ENCODE measurements around the gene P2RY11. TPM values are rescaled to one million over a fixed set of nuclear protein-coding genes. Genes with fewer than 3 reads are reported as not detected.

P2RY11 gene
- total and polyA plus RNA-seq, 7 donors = 4.0 to 18.5 (median 12.7) TPM

GRCh38 chr19:10144361-10144760, 32.9 kb downstream of the P2RY11 start:
- Histone ChIP-seq H3K36me3 (ENCODE audit: insufficient read depth in 1 of 2, low read depth in 1 of 2) (peaks cover 5 to 93% of the 10 kb centered on the region in 2 donors), H3K27me3 (ENCODE audit: insufficient read depth in 3 of 3, low read length in 2 of 3) (no peaks in the 10 kb centered on the region), H3K4me1 (no peaks in the 10 kb centered on the region), H3K27ac (no peak overlapping the region), H3K9me3 (no peaks in the 10 kb centered on the region), H3K4me3 (no peak overlapping the region)
- 86 to 87% (median 87%) methylated on average over 10 of the region's 10 CpGs for WGBS, 3 donors
- no peak for ATAC-seq
- no peak for TF ChIP-seq CTCF (IDR thresholded peaks at IDR 0.05)
- intact Hi-C loops (cut with DNase I) = no loop called here
- no peak for DNase-seq

DNA sequence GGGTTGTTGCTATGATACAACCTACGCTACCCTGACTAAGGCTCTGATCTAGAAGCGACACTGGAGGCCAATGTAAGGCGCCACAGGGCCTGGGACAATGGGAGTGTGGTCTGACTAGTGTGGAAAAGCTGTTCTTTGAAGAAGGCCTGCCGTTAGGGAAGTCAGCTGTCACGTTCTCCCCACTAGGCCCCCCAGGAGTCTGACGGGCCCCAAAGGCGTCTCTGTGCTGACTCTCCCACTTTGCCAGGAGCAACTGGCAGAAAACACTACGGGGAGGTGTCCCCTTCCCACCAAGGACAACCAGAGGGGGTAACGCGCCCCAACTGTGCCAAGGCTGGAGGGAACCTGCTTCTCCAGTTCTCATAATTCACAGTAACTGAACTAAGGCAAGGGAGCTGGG, 33.5 kb downstream of the P2RY11 start:
- DNase-seq (no peak), ATAC-seq (no peak)
- peaks cover 7 to 93% of the 10 kb centered on the region in 2 donors for H3K36me3 ChIP-seq (ENCODE audit: insufficient read depth in 1 of 2, low read depth in 1 of 2)
- H3K4me1 ChIP-seq = no peaks in the 10 kb centered on the region
- 90 to 93% (median 93%) methylated on average over 10 of the region's 10 CpGs for WGBS, 3 donors
- H3K27me3 ChIP-seq (ENCODE audit: insufficient read depth in 3 of 3, low read length in 2 of 3) = no peaks in the 10 kb centered on the region
- no peak overlapping the region for H3K4me3 ChIP-seq
- H3K9me3 ChIP-seq = no peaks in the 10 kb centered on the region
- TF ChIP-seq CTCF (IDR thresholded peaks at IDR 0.05) = no peak
- H3K27ac ChIP-seq = no peak overlapping the region
- intact Hi-C loops (cut with DNase I) = no loop called here

DNA sequence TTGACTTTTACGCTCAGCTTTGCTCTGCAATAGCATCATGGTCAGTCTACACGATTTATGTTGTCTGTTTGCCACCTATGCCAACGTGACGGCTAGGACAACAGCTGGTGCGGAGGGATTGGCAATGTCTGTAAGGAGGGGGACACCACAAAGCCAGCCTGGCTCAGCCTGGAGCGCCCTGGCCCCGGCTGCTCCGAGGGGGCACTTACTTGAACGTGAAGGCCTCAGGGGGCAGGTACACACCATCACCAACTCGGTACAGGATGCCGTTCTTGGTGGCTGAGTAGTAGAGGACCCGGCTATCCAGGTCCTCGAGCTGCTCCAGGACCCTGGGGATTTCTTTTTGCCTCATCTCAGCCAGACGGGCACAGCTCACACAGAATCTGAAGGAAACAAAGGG, 34.6 kb downstream of the P2RY11 start:
- H3K4me3 ChIP-seq = no peak overlapping the region
- ATAC-seq (no peak), DNase-seq (no peak)
- no peaks in the 10 kb centered on the region for H3K9me3 ChIP-seq
- H3K36me3 ChIP-seq (ENCODE audit: insufficient read depth in 1 of 2, low read depth in 1 of 2) = peaks cover 7 to 93% of the 10 kb centered on the region in 2 donors
- 91 to 94% (median 92%) methylated on average over 14 of the region's 14 CpGs for WGBS, 3 donors
- no peaks in the 10 kb centered on the region for H3K27me3 ChIP-seq (ENCODE audit: insufficient read depth in 3 of 3, low read length in 2 of 3)
- intact Hi-C loops (cut with DNase I) = no loop called here
- no peak overlapping the region for H3K27ac ChIP-seq
- no peaks in the 10 kb centered on the region for H3K4me1 ChIP-seq
- no peak for TF ChIP-seq CTCF (IDR thresholded peaks at IDR 0.05)

GRCh38 chr19:10149427-10149826, 37.9 kb downstream of the P2RY11 start:
- Histone ChIP-seq H3K4me1 (no peaks in the 10 kb centered on the region), H3K27me3 (ENCODE audit: insufficient read depth in 3 of 3, low read length in 2 of 3) (no peaks in the 10 kb centered on the region), H3K9me3 (no peaks in the 10 kb centered on the region), H3K36me3 (ENCODE audit: insufficient read depth in 1 of 2, low read depth in 1 of 2) (peaks cover 7 to 89% of the 10 kb centered on the region in 2 donors), H3K27ac (no peak overlapping the region), H3K4me3 (no peak overlapping the region)
- ATAC-seq = no peak
- 95 to 97% (median 96%) methylated on average over 12 of the region's 12 CpGs for WGBS, 3 donors
- no peak for DNase-seq
- TF ChIP-seq CTCF (IDR thresholded peaks at IDR 0.05) = no peak
- intact Hi-C loops (cut with DNase I) = no loop called here

DNA sequence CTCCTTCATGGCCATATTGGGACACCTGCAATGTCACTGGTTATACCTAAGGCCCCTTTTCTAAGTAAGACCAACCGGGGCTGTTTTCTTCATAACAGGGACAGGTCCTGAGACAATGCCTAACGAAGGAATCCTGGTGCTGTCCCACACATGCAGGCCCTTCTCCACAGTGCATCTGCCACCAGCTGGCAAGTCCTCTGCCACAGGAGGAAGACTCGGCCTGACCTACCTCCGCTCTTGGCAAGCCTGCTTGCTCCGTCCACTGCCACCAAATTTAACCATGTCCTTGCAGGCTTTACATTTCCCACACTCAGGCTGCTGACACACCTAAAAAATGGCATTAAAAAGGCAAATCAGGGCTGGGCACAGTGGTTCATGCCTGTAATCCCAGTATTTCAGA, 40.0 kb downstream of the P2RY11 start:
- Histone ChIP-seq H3K27ac (no peak overlapping the region), H3K4me3 (no peak overlapping the region), H3K27me3 (ENCODE audit: insufficient read depth in 3 of 3, low read length in 2 of 3) (no peaks in the 10 kb centered on the region), H3K4me1 (no peaks in the 10 kb centered on the region), H3K9me3 (no peaks in the 10 kb centered on the region), H3K36me3 (ENCODE audit: insufficient read depth in 1 of 2, low read depth in 1 of 2) (peaks cover 4 to 89% of the 10 kb centered on the region in 2 donors)
- ATAC-seq (no peak), DNase-seq (no peak)
- 56 to 69% (median 57%) methylated on average over 5 of the region's 5 CpGs for WGBS, 3 donors
- intact Hi-C loops (cut with DNase I) = no loop called here
- TF ChIP-seq CTCF (IDR thresholded peaks at IDR 0.05) = no peak

Data from psoas muscle (tissue), 8 donors.